ENCODE measurements around the gene PRG2. TPM values are rescaled to one million over a fixed set of nuclear protein-coding genes. Genes with fewer than 3 reads are reported as not detected.

Gene PRG2
- total and polyA plus RNA-seq, 2 of the 13 experiments (the other 11 are each of a cell fraction or from before 2014, with no cell fraction given) = not detected

DNA sequence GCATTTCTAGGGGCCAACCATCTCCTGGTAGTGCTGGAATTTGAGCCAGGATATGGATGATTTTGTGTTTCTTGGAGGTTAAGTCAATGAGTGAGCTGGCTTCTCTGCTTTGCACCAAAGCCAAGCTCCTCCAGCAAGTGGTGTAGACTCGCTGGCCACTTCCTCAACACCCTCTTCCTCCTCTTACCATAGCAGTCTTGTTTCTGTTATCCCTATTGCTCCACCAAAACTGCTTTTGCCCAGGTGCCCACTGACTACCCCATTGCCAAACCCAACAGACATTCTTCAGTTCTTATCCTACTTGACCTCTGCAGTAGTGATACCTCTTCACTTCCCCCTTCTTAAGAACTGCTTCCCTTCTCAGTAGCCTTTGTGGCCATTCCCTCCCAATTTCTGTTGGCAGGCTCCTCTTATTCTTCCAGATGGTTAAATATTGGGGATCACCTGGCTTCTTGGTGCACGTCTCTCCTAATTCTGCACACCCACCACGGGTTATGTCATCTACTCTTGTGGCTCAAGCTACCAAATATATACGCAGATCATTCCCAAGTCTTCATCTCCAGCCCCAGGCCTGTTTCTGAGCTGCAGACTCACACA, 7.0 kb upstream of the PRG2 start:
- POLR2A ChIA-PET = no interaction called here
- Histone ChIP-seq H3K4me3 (replicated peaks in 1 of 3; ENCODE audit: insufficient read depth in 1 of 3, low read depth in 2 of 3, low read length in 3 of 3) (no peak overlapping the region), H3K27me3 (ENCODE audit: control insufficient read depth in 1 of 2, insufficient read depth in 2 of 2, low read length in 2 of 2) (peaks cover 0 to 4% of the 10 kb centered on the region in 2 experiments; a peak in 3 of 5 replicates), H3K4me2 (ENCODE audit: low read depth, low read length) (no peak overlapping the region), H3K79me2 (ENCODE audit: insufficient read depth, low read length) (no peaks in the 10 kb centered on the region), H3K27ac (ENCODE audit: extremely low read length, insufficient read depth, low read length) (no peak overlapping the region), H2AFZ (ENCODE audit: low read length) (no peak overlapping the region), H3K9me3 (ENCODE audit: low read length) (no peaks in the 10 kb centered on the region), H3K36me3 (replicated peaks in 1 of 2; ENCODE audit: control insufficient read depth in 1 of 2, insufficient read depth in 2 of 2, low read length in 2 of 2) (no peaks in the 10 kb centered on the region), H3K9ac (ENCODE audit: insufficient read depth, low read depth, low read length) (no peak overlapping the region), H3K4me1 (ENCODE audit: insufficient read depth, low read length) (peaks cover 24% of the 10 kb centered on the region), H4K20me1 (ENCODE audit: insufficient read depth, low read length) (no peaks in the 10 kb centered on the region)
- TF ChIP-seq ZNF616 (CRISPR knock-in tag; IDR thresholded peaks at IDR 0.05; ENCODE audit: low read depth) = no peak
- no peak for TF ChIP-seq DPF2 (CRISPR knock-in tag; IDR thresholded peaks at IDR 0.05; ENCODE audit: borderline replicate concordance, low read depth)
- no peak for TF ChIP-seq POLR2AphosphoS5 (IDR thresholded peaks at IDR 0.05; ENCODE audit: low read depth, low read length)
- TF ChIP-seq NPAS2 (CRISPR knock-in tag; IDR thresholded peaks at IDR 0.05; ENCODE audit: borderline replicate concordance) = no peak
- no peak for TF ChIP-seq POLR2A (IDR thresholded peaks at IDR 0.05; ENCODE audit: insufficient read depth in 1 of 2, low read depth in 2 of 2, low read length in 2 of 2)
- no peak for TF ChIP-seq ZNF124 (CRISPR knock-in tag; IDR thresholded peaks at IDR 0.05)
- TF ChIP-seq ELF1 (CRISPR knock-in tag; IDR thresholded peaks at IDR 0.05) = no peak
- TF ChIP-seq SMAD9 (CRISPR knock-in tag; IDR thresholded peaks at IDR 0.05) = no peak
- TF ChIP-seq, protein P1, sequence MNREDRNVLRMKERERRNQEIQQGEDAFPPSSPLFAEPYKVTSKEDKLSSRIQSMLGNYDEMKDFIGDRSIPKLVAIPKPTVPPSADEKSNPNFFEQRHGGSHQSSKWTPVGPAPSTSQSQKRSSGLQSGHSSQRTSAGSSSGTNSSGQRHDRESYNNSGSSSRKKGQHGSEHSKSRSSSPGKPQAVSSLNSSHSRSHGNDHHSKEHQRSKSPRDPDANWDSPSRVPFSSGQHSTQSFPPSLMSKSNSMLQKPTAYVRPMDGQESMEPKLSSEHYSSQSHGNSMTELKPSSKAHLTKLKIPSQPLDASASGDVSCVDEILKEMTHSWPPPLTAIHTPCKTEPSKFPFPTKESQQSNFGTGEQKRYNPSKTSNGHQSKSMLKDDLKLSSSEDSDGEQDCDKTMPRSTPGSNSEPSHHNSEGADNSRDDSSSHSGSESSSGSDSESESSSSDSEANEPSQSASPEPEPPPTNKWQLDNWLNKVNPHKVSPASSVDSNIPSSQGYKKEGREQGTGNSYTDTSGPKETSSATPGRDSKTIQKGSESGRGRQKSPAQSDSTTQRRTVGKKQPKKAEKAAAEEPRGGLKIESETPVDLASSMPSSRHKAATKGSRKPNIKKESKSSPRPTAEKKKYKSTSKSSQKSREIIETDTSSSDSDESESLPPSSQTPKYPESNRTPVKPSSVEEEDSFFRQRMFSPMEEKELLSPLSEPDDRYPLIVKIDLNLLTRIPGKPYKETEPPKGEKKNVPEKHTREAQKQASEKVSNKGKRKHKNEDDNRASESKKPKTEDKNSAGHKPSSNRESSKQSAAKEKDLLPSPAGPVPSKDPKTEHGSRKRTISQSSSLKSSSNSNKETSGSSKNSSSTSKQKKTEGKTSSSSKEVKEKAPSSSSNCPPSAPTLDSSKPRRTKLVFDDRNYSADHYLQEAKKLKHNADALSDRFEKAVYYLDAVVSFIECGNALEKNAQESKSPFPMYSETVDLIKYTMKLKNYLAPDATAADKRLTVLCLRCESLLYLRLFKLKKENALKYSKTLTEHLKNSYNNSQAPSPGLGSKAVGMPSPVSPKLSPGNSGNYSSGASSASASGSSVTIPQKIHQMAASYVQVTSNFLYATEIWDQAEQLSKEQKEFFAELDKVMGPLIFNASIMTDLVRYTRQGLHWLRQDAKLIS (CRISPR knock-in tag; IDR thresholded peaks at IDR 0.05) = no peak
- TF ChIP-seq ZNF644 (CRISPR knock-in tag; IDR thresholded peaks at IDR 0.05; ENCODE audit: low read depth) = no peak
- TF ChIP-seq, protein P2, sequence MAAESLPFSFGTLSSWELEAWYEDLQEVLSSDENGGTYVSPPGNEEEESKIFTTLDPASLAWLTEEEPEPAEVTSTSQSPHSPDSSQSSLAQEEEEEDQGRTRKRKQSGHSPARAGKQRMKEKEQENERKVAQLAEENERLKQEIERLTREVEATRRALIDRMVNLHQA (CRISPR knock-in tag; IDR thresholded peaks at IDR 0.05) = no peak
- TF ChIP-seq MAFK (conservative IDR thresholded peaks at IDR 0.05 in 1 of 2, IDR thresholded peaks at IDR 0.05 in 1 of 2; ENCODE audit: low read length in 2 of 2) = no peak
- no peak for FAIRE-seq
- intact Hi-C loops (cut with micrococcal nuclease; ENCODE audit: unreplicated experiment) = no loop called here
- in situ Hi-C loops (cut with HindIII; ENCODE audit: extremely low pct_ligation_motif_present, low pct_unique_long_range_greater_than_20kb) = no loop called here
- WGBS (ENCODE audit: low lambda C conversion rate) = 38% methylated on average over 4 of the region's 4 CpGs
- DNase-seq (ENCODE audit: low spot score) = no peak
- no peak for ATAC-seq
- BruUV-seq (replicated peaks) = no TSS peak
- CTCF ChIA-PET (ENCODE audit: low intra/inter-chr PET ratio, low total read pairs) = no interaction called here
